ENCODE measurements around the gene NSF.

The NSF gene

DNA sequence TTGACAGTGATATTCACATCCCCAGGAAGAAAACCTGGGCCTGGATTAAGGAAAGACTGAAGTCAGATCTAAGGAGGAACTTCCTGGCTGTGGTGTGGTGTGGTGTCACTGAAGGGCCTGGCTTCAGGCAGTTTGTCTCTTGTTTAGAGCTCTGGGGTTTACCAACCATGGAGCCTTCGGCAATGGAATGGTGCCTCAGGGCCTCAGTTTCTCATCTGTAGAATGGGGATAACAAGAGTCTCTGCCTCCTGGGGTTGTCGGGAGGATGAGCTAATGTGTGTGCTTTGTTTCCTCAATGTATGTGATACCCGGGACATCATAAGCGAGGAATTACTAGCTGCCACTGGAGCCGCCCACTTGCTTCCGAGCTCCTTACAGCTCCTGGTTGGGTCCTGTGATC, 215.3 kb downstream of the NSF start:
- CTCF ChIA-PET = no interaction called here
- POLR2A ChIA-PET = no interaction called here
- Histone ChIP-seq H3K36me3 (ENCODE audit: control insufficient read depth in 2 of 2, insufficient read depth in 1 of 2, low read length in 2 of 2) (no peaks in the 10 kb centered on the region), H3K4me3 (ENCODE audit: low read depth, low read length) (no peak overlapping the region), H3K27ac (ENCODE audit: extremely low read depth, low read depth, low read length) (no peak overlapping the region), H3K9me3 (ENCODE audit: control insufficient read depth, insufficient read depth, low read depth, low read length) (no peaks in the 10 kb centered on the region), H3K4me1 (ENCODE audit: control insufficient read depth, insufficient read depth, low read length) (no peaks in the 10 kb centered on the region)
- TF ChIP-seq GLIS1 (tag by site-specific recombination; IDR thresholded peaks at IDR 0.05) = no peak
- no peak for TF ChIP-seq ZFP37 (tag by site-specific recombination; IDR thresholded peaks at IDR 0.05)
- no peak for TF ChIP-seq KLF7 (tag by site-specific recombination; IDR thresholded peaks at IDR 0.05; ENCODE audit: borderline replicate concordance)
- TF ChIP-seq, protein P1, sequence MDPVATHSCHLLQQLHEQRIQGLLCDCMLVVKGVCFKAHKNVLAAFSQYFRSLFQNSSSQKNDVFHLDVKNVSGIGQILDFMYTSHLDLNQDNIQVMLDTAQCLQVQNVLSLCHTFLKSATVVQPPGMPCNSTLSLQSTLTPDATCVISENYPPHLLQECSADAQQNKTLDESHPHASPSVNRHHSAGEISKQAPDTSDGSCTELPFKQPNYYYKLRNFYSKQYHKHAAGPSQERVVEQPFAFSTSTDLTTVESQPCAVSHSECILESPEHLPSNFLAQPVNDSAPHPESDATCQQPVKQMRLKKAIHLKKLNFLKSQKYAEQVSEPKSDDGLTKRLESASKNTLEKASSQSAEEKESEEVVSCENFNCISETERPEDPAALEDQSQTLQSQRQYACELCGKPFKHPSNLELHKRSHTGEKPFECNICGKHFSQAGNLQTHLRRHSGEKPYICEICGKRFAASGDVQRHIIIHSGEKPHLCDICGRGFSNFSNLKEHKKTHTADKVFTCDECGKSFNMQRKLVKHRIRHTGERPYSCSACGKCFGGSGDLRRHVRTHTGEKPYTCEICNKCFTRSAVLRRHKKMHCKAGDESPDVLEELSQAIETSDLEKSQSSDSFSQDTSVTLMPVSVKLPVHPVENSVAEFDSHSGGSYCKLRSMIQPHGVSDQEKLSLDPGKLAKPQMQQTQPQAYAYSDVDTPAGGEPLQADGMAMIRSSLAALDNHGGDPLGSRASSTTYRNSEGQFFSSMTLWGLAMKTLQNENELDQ (tag by site-specific recombination; IDR thresholded peaks at IDR 0.05; ENCODE audit: low read depth) = no peak
- no peak for TF ChIP-seq AEBP2 (tag by site-specific recombination; IDR thresholded peaks at IDR 0.05; ENCODE audit: borderline replicate concordance)
- TF ChIP-seq ZNF248 (tag by site-specific recombination; IDR thresholded peaks at IDR 0.05) = no peak
- TF ChIP-seq ZNF214 (tag by site-specific recombination; IDR thresholded peaks at IDR 0.05; ENCODE audit: borderline replicate concordance) = no peak
- no peak for TF ChIP-seq ZFP69B (tag by site-specific recombination; IDR thresholded peaks at IDR 0.05)
- no peak for TF ChIP-seq ZNF530 (tag by site-specific recombination; IDR thresholded peaks at IDR 0.05; ENCODE audit: low read depth)
- TF ChIP-seq ZNF140 (tag by site-specific recombination; IDR thresholded peaks at IDR 0.05) = no peak
- no peak for TF ChIP-seq ZSCAN16 (tag by site-specific recombination; IDR thresholded peaks at IDR 0.05)
- TF ChIP-seq, protein P2, sequence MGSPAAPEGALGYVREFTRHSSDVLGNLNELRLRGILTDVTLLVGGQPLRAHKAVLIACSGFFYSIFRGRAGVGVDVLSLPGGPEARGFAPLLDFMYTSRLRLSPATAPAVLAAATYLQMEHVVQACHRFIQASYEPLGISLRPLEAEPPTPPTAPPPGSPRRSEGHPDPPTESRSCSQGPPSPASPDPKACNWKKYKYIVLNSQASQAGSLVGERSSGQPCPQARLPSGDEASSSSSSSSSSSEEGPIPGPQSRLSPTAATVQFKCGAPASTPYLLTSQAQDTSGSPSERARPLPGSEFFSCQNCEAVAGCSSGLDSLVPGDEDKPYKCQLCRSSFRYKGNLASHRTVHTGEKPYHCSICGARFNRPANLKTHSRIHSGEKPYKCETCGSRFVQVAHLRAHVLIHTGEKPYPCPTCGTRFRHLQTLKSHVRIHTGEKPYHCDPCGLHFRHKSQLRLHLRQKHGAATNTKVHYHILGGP (tag by site-specific recombination; IDR thresholded peaks at IDR 0.05) = no peak
- no peak for TF ChIP-seq ZNF398 (tag by site-specific recombination; IDR thresholded peaks at IDR 0.05)
- no peak for TF ChIP-seq ZNF473 (tag by site-specific recombination; IDR thresholded peaks at IDR 0.05)
- TF ChIP-seq ZNF24 (tag by site-specific recombination; IDR thresholded peaks at IDR 0.05) = no peak
- TF ChIP-seq, protein P3, sequence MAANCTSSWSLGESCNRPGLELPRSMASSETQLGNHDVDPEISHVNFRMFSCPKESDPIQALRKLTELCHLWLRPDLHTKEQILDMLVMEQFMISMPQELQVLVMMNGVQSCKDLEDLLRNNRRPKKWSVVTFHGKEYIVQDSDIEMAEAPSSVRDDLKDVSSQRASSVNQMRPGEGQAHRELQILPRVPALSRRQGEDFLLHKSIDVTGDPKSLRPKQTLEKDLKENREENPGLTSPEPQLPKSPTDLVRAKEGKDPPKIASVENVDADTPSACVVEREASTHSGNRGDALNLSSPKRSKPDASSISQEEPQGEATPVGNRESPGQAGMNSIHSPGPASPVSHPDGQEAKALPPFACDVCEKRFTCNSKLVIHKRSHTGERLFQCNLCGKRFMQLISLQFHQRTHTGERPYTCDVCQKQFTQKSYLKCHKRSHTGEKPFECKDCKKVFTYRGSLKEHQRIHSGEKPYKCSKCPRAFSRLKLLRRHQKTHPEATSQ (tag by site-specific recombination; IDR thresholded peaks at IDR 0.05) = no peak
- no peak for TF ChIP-seq ZNF837 (tag by site-specific recombination; IDR thresholded peaks at IDR 0.05)
